SJCRH30 (cell line): Measurements from ENCODE around the gene ABCD3. TPM values are rescaled to one million over a fixed set of nuclear protein-coding genes. Genes with fewer than 3 reads are reported as not detected.

Experiments used
- DNase-seq, 2 experiments: peaks; one replicate each; pipeline ENCODE4 v3.0.0-alpha.2; 2015 to 2020
- H3K27ac ChIP-seq: fragments of 250-450 bp; sonication (Bioruptor Pico); 2 replicates; pipeline ENCODE4 v1.5.1; 2020; ENCODE audit warnings: mild to moderate bottlenecking, moderate library complexity
- H3K27me3 ChIP-seq: fragments of 250-450 bp; sonication (Bioruptor Pico); 2 replicates; pipeline ENCODE4 v1.5.1; 2020; ENCODE audit warnings: mild to moderate bottlenecking, moderate library complexity
- H3K36me3 ChIP-seq: fragments of 250-450 bp; sonication (Bioruptor Pico); 2 replicates; pipeline ENCODE4 v1.5.1; 2020; ENCODE audit warnings: mild to moderate bottlenecking, moderate library complexity
- H3K4me1 ChIP-seq: fragments of 250-450 bp; sonication (Bioruptor Pico); 2 replicates; pipeline ENCODE4 v1.5.1; 2020; ENCODE audit warnings: mild to moderate bottlenecking, moderate library complexity
- H3K4me3 ChIP-seq: fragments of 250-450 bp; sonication (Bioruptor Pico); 2 replicates; pipeline ENCODE4 v1.5.1; 2020; ENCODE audit warnings: mild to moderate bottlenecking, moderate library complexity
- H3K9me3 ChIP-seq: fragments of 250-450 bp; sonication (Bioruptor Pico); replicated peaks from 2 replicates; pipeline ENCODE4 v1.5.1; 2020; ENCODE audit warnings: mild to moderate bottlenecking, moderate library complexity
- total RNA-seq: library from RNA; depleted of rRNA; stranded (reverse); fragments of >200 nt; shearing (Covaris generic); gene quantifications from 2 replicates; pipeline ENCODE4 v1.2.3, GENCODE V29; 2014

The ABCD3 gene
- total RNA-seq, 1 experiment from 2014 or later, result 53.4 TPM

GRCh38 chr1:94463056-94463764, 45.0 kb downstream of the ABCD3 start:
- peaks cover 16% of the 10 kb centered on the region for H3K36me3 ChIP-seq
- no peak overlapping the region for H3K4me3 ChIP-seq
- H3K4me1 ChIP-seq, result no peaks in the 10 kb centered on the region
- no peaks in the 10 kb centered on the region for H3K27me3 ChIP-seq
- H3K27ac ChIP-seq, result no peak overlapping the region
- no peak for DNase-seq
- no peaks in the 10 kb centered on the region for H3K9me3 ChIP-seq

GRCh38 chr1:94463765-94464330, 45.7 kb downstream of the ABCD3 start:
- no peaks in the 10 kb centered on the region for H3K9me3 ChIP-seq
- H3K36me3 ChIP-seq, result peaks cover 16% of the 10 kb centered on the region
- H3K4me3 ChIP-seq, result no peak overlapping the region
- DNase-seq, result peak; percentile 13 to 57
- H3K27me3 ChIP-seq, result no peaks in the 10 kb centered on the region
- H3K4me1 ChIP-seq, result no peaks in the 10 kb centered on the region
- H3K27ac ChIP-seq, result no peak overlapping the region

GRCh38 chr1:94468708-94469107, 50.5 kb downstream of the ABCD3 start:
- no peak for DNase-seq
- H3K27ac ChIP-seq, result no peak overlapping the region
- no peak overlapping the region for H3K4me3 ChIP-seq
- H3K9me3 ChIP-seq, result no peaks in the 10 kb centered on the region
- no peaks in the 10 kb centered on the region for H3K27me3 ChIP-seq
- peaks cover 10% of the 10 kb centered on the region for H3K36me3 ChIP-seq
- H3K4me1 ChIP-seq, result no peaks in the 10 kb centered on the region

GRCh38 chr1:94471271-94471670, 53.1 kb downstream of the ABCD3 start:
- Histone ChIP-seq H3K27ac (no peak overlapping the region), H3K4me3 (no peak overlapping the region), H3K9me3 (no peaks in the 10 kb centered on the region), H3K27me3 (no peaks in the 10 kb centered on the region), H3K4me1 (no peaks in the 10 kb centered on the region), H3K36me3 (peaks cover 19% of the 10 kb centered on the region)
- DNase-seq, result peak in 1 of 2 experiments; percentile 6

GRCh38 chr1:94475232-94475631, 57.0 kb downstream of the ABCD3 start:
- peaks cover 13% of the 10 kb centered on the region for H3K36me3 ChIP-seq
- H3K4me1 ChIP-seq, result no peaks in the 10 kb centered on the region
- no peaks in the 10 kb centered on the region for H3K9me3 ChIP-seq
- H3K27ac ChIP-seq, result no peak overlapping the region
- DNase-seq, result no peak
- H3K4me3 ChIP-seq, result no peak overlapping the region
- H3K27me3 ChIP-seq, result no peaks in the 10 kb centered on the region

GRCh38 chr1:94479682-94480081, 61.5 kb downstream of the ABCD3 start:
- no peaks in the 10 kb centered on the region for H3K4me1 ChIP-seq
- H3K27me3 ChIP-seq, result no peaks in the 10 kb centered on the region
- H3K9me3 ChIP-seq, result no peaks in the 10 kb centered on the region
- no peak overlapping the region for H3K4me3 ChIP-seq
- H3K27ac ChIP-seq, result no peak overlapping the region
- DNase-seq, result no peak
- H3K36me3 ChIP-seq, result peaks cover 21% of the 10 kb centered on the region

GRCh38 chr1:94481473-94481933, 63.3 kb downstream of the ABCD3 start:
- Histone ChIP-seq H3K4me1 (no peaks in the 10 kb centered on the region), H3K27ac (no peak overlapping the region), H3K4me3 (no peak overlapping the region), H3K27me3 (no peaks in the 10 kb centered on the region), H3K36me3 (peaks cover 16% of the 10 kb centered on the region), H3K9me3 (no peaks in the 10 kb centered on the region)
- peak; percentile 52 to 86 for DNase-seq

GRCh38 chr1:94486990-94487389, 68.8 kb downstream of the ABCD3 start:
- H3K4me3 ChIP-seq, result no peak overlapping the region
- no peaks in the 10 kb centered on the region for H3K4me1 ChIP-seq
- no peaks in the 10 kb centered on the region for H3K9me3 ChIP-seq
- H3K27me3 ChIP-seq, result no peaks in the 10 kb centered on the region
- no peak overlapping the region for H3K27ac ChIP-seq
- no peak for DNase-seq
- peaks cover 37% of the 10 kb centered on the region for H3K36me3 ChIP-seq

- DNase-seq, result no peak
- Histone ChIP-seq H3K9me3 (peaks cover 6% of the 10 kb centered on the region; the same call in 1 of the 2 replicates), H3K27ac (no peak overlapping the region), H3K36me3 (peaks cover 35% of the 10 kb centered on the region), H3K4me1 (no peaks in the 10 kb centered on the region), H3K4me3 (no peak overlapping the region), H3K27me3 (no peaks in the 10 kb centered on the region)
Observed at GRCh38 chr1:94490556-94490955, 72.4 kb downstream of the ABCD3 start.

GRCh38 chr1:94496076-94496755, 78.0 kb downstream of the ABCD3 start:
- no peak overlapping the region for H3K27ac ChIP-seq
- H3K27me3 ChIP-seq, result no peaks in the 10 kb centered on the region
- H3K36me3 ChIP-seq, result peaks cover 37% of the 10 kb centered on the region
- H3K4me3 ChIP-seq, result no peak overlapping the region
- no peaks in the 10 kb centered on the region for H3K4me1 ChIP-seq
- DNase-seq, result no peak
- peaks cover 6% of the 10 kb centered on the region; the same call in 1 of the 2 replicates for H3K9me3 ChIP-seq

GRCh38 chr1:94501426-94501825, 83.2 kb downstream of the ABCD3 start:
- H3K36me3 ChIP-seq, result peaks cover 28% of the 10 kb centered on the region
- H3K4me3 ChIP-seq, result no peak overlapping the region
- H3K4me1 ChIP-seq, result no peaks in the 10 kb centered on the region
- H3K9me3 ChIP-seq, result no peaks in the 10 kb centered on the region
- no peaks in the 10 kb centered on the region for H3K27me3 ChIP-seq
- DNase-seq, result no peak
- H3K27ac ChIP-seq, result no peak overlapping the region

- Histone ChIP-seq H3K36me3 (peaks cover 29% of the 10 kb centered on the region), H3K27me3 (no peaks in the 10 kb centered on the region), H3K4me3 (no peak overlapping the region), H3K27ac (no peak overlapping the region), H3K4me1 (no peaks in the 10 kb centered on the region), H3K9me3 (no peaks in the 10 kb centered on the region)
- DNase-seq, result no peak
Observed at GRCh38 chr1:94501935-94502334, 83.7 kb downstream of the ABCD3 start.

GRCh38 chr1:94503153-94503552, 85.0 kb downstream of the ABCD3 start:
- no peak for DNase-seq
- no peak overlapping the region for H3K27ac ChIP-seq

GRCh38 chr1:94504601-94505000, 86.4 kb downstream of the ABCD3 start:
- Histone ChIP-seq H3K27me3 (no peaks in the 10 kb centered on the region), H3K4me1 (no peaks in the 10 kb centered on the region), H3K4me3 (no peak overlapping the region), H3K9me3 (no peaks in the 10 kb centered on the region), H3K36me3 (peaks cover 18% of the 10 kb centered on the region), H3K27ac (no peak overlapping the region)
- no peak for DNase-seq

More at GRCh38 chr1:94503153-94503552, 85.0 kb downstream of the ABCD3 start:
- Histone ChIP-seq H3K36me3 (peaks cover 29% of the 10 kb centered on the region), H3K4me3 (no peak overlapping the region), H3K9me3 (no peaks in the 10 kb centered on the region), H3K4me1 (no peaks in the 10 kb centered on the region), H3K27me3 (no peaks in the 10 kb centered on the region)

GRCh38 chr1:94512816-94513215, 94.6 kb downstream of the ABCD3 start:
- no peaks in the 10 kb centered on the region for H3K27me3 ChIP-seq
- H3K27ac ChIP-seq, result no peak overlapping the region

More at GRCh38 chr1:94512816-94513215, 94.6 kb downstream of the ABCD3 start:
- no peak overlapping the region for H3K4me3 ChIP-seq
- no peak for DNase-seq
- H3K9me3 ChIP-seq, result no peaks in the 10 kb centered on the region
- peaks cover 6% of the 10 kb centered on the region for H3K36me3 ChIP-seq
- H3K4me1 ChIP-seq, result peaks cover 5% of the 10 kb centered on the region; the same call in 1 of the 2 replicates
